CD4-positive, alpha-beta memory T cell (primary cell): ENCODE measurements around the gene DPH5. TPM values are rescaled to one million over a fixed set of nuclear protein-coding genes. Genes with fewer than 3 reads are reported as not detected.

Experiments used
- CTCF ChIA-PET: fragments of 350-600 bp; sonication (Branson Sonifier 250); formaldehyde crosslinking; loops from one replicate; lab custom pipeline; 2021; ENCODE audit warnings: inconsistent platforms; ENCODE audit not compliant: partially characterized antibody; lab: Charles Lee
- POLR2A ChIA-PET: fragments of 350-600 bp; sonication (Branson Sonifier 250); formaldehyde crosslinking; loops from one replicate; lab custom pipeline; 2021; ENCODE audit not compliant: partially characterized antibody; lab: Charles Lee
- DNase-seq, 5 donors: peaks; one replicate each; pipeline versions ENCODE4 v3.0.0 to v3.0.0-alpha.2; 2020 to 2022; ENCODE audit warnings: mixed read lengths in 1 of 5
- H3K27ac ChIP-seq: one replicate; pipeline ENCODE4 v1.7.0; 2013; ENCODE audit warnings: low read depth, low read length
- H3K27me3 ChIP-seq: 2 replicates; pipeline ENCODE4 v1.7.0; 2013; ENCODE audit warnings: mild to moderate bottlenecking, low read length, moderate library complexity; ENCODE audit not compliant: insufficient read depth
- H3K36me3 ChIP-seq: 2 replicates; pipeline ENCODE4 v1.7.0; 2013; ENCODE audit warnings: mild to moderate bottlenecking, low read length, moderate library complexity; ENCODE audit not compliant: insufficient read depth
- H3K4me1 ChIP-seq: 2 replicates; pipeline ENCODE4 v1.7.0; 2013; ENCODE audit warnings: mild to moderate bottlenecking, low read length, moderate library complexity; ENCODE audit not compliant: insufficient read depth
- H3K4me3 ChIP-seq, 2 donors: one replicate each; pipeline ENCODE4 v1.7.0; 2013; ENCODE audit warnings: low read length in 2 of 2, mild to moderate bottlenecking in 1 of 2
- H3K9me3 ChIP-seq, 2 donors: one replicate each; pipeline ENCODE4 v1.7.0; 2013; ENCODE audit warnings: low read length in 2 of 2, control low read depth in 1 of 2; ENCODE audit not compliant: control insufficient read depth in 1 of 2
- H3K27ac Mint-ChIP-seq, 7 donors: one replicate each; pipeline ENCODE4 v1.8.0; 2020 to 2021; ENCODE audit warnings: mixed read lengths in 7 of 7, mild to moderate bottlenecking in 6 of 7, inconsistent platforms in 3 of 7, moderate library complexity in 3 of 7
- H3K27me3 Mint-ChIP-seq, 2 donors: one replicate each; pipeline ENCODE4 v1.8.0; 2020 to 2021; ENCODE audit warnings: mixed read lengths in 2 of 2
- H3K36me3 Mint-ChIP-seq, 2 donors: one replicate each; pipeline ENCODE4 v1.8.0; 2020 to 2021; ENCODE audit warnings: mixed read lengths in 2 of 2, inconsistent platforms in 1 of 2, mild to moderate bottlenecking in 1 of 2
- H3K4me1 Mint-ChIP-seq, 4 donors: one replicate each; pipeline ENCODE4 v1.8.0; 2020 to 2021; ENCODE audit warnings: mixed read lengths in 4 of 4, mild to moderate bottlenecking in 1 of 4
- H3K4me3 Mint-ChIP-seq, 8 donors: one replicate each; pipeline ENCODE4 v1.8.0; 2020 to 2021; ENCODE audit warnings: mixed read lengths in 8 of 8, mild to moderate bottlenecking in 7 of 8, moderate library complexity in 6 of 8, inconsistent platforms in 3 of 8
- H3K9me3 Mint-ChIP-seq, 8 donors: one replicate each; pipeline ENCODE4 v1.8.0; 2020 to 2021; ENCODE audit warnings: mixed read lengths in 8 of 8, mild to moderate bottlenecking in 5 of 8, inconsistent platforms in 3 of 8, moderate library complexity in 1 of 8
- intact Hi-C: fragments of 100-400 bp; cut with micrococcal nuclease; formaldehyde crosslinking; loops from one replicate; pipeline ENCODE4 v1.15.1; 2023
- polyA plus RNA-seq, 2 donors: library from polyadenylated mRNA; unstranded; fragments of 300-500 nt; fragmentation: Illumina TruSeq; gene quantifications; one replicate each; pipeline ENCODE4 v1.2.3, GENCODE V29; 2021
- total RNA-seq, 2 experiments: library from RNA; stranded (reverse); gene quantifications; one replicate each; pipeline ENCODE4 v1.2.3, GENCODE V29; 2021

DPH5 gene
- total and polyA plus RNA-seq, 4 experiments from 2014 or later: 39.1 to 58.3 (median 50.4) TPM

- Histone ChIP-seq H3K27me3 (no peaks in the 10 kb centered on the region), H3K4me3 (no peak overlapping the region), H3K9me3 (no peaks in the 10 kb centered on the region), H3K4me1 (peaks cover 62% of the 10 kb centered on the region), H3K27ac (no peak overlapping the region), H3K36me3 (no peaks in the 10 kb centered on the region)
- ChIA-PET POLR2A (interaction anchor here (0.9 to 6.3 kb wide), 4 partner anchors 8 to 211 kb away, joined by 3 to 77 read pairs (median 8); partner anchors contain the start of gene S1PR1), CTCF (interaction anchor here (1.0 to 2.2 kb wide), 4 partner anchors 10 to 261 kb away, joined by 3 to 7 read pairs (median 4); no protein-coding TSS in a partner anchor)
- intact Hi-C loops: loop anchor here (5.0 kb wide), 3 partner anchors 55 to 150 kb away; no protein-coding TSS in a partner anchor
- no peak for DNase-seq
- H3K36me3 Mint-ChIP-seq: peaks cover 22 to 31% of the 10 kb centered on the region in 2 donors
- H3K4me3 Mint-ChIP-seq: peak overlapping the region; percentile 2 to 95 (median 46)
- H3K27ac Mint-ChIP-seq: peak overlapping the region in 5 of 7 donors; percentile 0 to 71 (median 37)
- peaks cover 44 to 75% (median 61%) of the 10 kb centered on the region in 4 donors for H3K4me1 Mint-ChIP-seq
- no peaks in the 10 kb centered on the region for H3K9me3 Mint-ChIP-seq
- H3K27me3 Mint-ChIP-seq: no peaks in the 10 kb centered on the region
These were observed 1.7 kb upstream of the DPH5 start for GRCh38 chr1:101027194-101027772.

- peak overlapping the region; percentile 76 for H3K27ac ChIP-seq
- peak overlapping the region; percentile 78 to 88 for H3K4me3 ChIP-seq
- no peaks in the 10 kb centered on the region for H3K27me3 ChIP-seq
- no peaks in the 10 kb centered on the region for H3K36me3 ChIP-seq
- Mint-ChIP-seq H3K4me1 (peaks cover 49 to 81% (median 64%) of the 10 kb centered on the region in 4 donors), H3K9me3 (no peaks in the 10 kb centered on the region), H3K36me3 (peaks cover 24 to 34% of the 10 kb centered on the region in 2 donors), H3K4me3 (peak overlapping the region; percentile 85 to 99 (median 96)), H3K27ac (peak overlapping the region; percentile 96 to 99 (median 98)), H3K27me3 (no peaks in the 10 kb centered on the region)
- no peak for DNase-seq
- intact Hi-C loops: loop anchor here (1.0 to 5.0 kb wide), 4 partner anchors 56 to 151 kb away; no protein-coding TSS in a partner anchor
- no peaks in the 10 kb centered on the region for H3K9me3 ChIP-seq
- ChIA-PET CTCF (interaction anchor here (0.8 to 2.5 kb wide), 5 partner anchors 10 to 331 kb away, joined by 3 to 8 read pairs (median 3); no protein-coding TSS in a partner anchor), POLR2A (interaction anchor here (0.6 to 6.3 kb wide), 19 partner anchors 9 to 261 kb away, joined by 3 to 77 read pairs (median 4); partner anchors contain the start of genes S1PR1 and SLC30A7)
- peaks cover 62% of the 10 kb centered on the region for H3K4me1 ChIP-seq
These were observed 825 bp upstream of the DPH5 start for GRCh38 chr1:101026430-101026788.

- peak overlapping the region; percentile 85 to 99 (median 96) for H3K4me3 Mint-ChIP-seq
- DNase-seq: no peak
- H3K27ac Mint-ChIP-seq: peak overlapping the region; percentile 96 to 99 (median 98)
- Histone ChIP-seq H3K4me1 (peaks cover 62% of the 10 kb centered on the region), H3K36me3 (no peaks in the 10 kb centered on the region), H3K27ac (peak overlapping the region; percentile 76), H3K9me3 (no peaks in the 10 kb centered on the region), H3K27me3 (no peaks in the 10 kb centered on the region), H3K4me3 (peak overlapping the region; percentile 78 to 88)
- H3K9me3 Mint-ChIP-seq: no peaks in the 10 kb centered on the region
- ChIA-PET POLR2A (interaction anchor here (0.7 to 6.3 kb wide), 14 partner anchors 9 to 213 kb away, joined by 3 to 77 read pairs (median 4); partner anchors contain the start of genes S1PR1 and SLC30A7), CTCF (interaction anchor here (0.8 to 2.5 kb wide), 7 partner anchors 9 to 265 kb away, joined by 3 to 8 read pairs (median 3); no protein-coding TSS in a partner anchor)
- no peaks in the 10 kb centered on the region for H3K27me3 Mint-ChIP-seq
- peaks cover 49 to 84% (median 62%) of the 10 kb centered on the region in 4 donors for H3K4me1 Mint-ChIP-seq
- intact Hi-C loops: loop anchor here (1.0 to 5.0 kb wide), 7 partner anchors 16 to 264 kb away; no protein-coding TSS in a partner anchor
- H3K36me3 Mint-ChIP-seq: peaks cover 25 to 37% of the 10 kb centered on the region in 2 donors
These were observed 314 bp downstream of the DPH5 start for GRCh38 chr1:101025283-101025656.

- intact Hi-C loops: no loop called here
These were observed 3.3 kb downstream of the DPH5 start for GRCh38 chr1:101022294-101022693.

GRCh38 chr1:101017448-101017847 is 8.1 kb downstream of the DPH5 start:
- H3K4me1 Mint-ChIP-seq: peaks cover 13 to 29% (median 20%) of the 10 kb centered on the region in 4 donors
- Histone ChIP-seq H3K27me3 (no peaks in the 10 kb centered on the region), H3K9me3 (no peaks in the 10 kb centered on the region), H3K27ac (no peak overlapping the region), H3K4me3 (no peak overlapping the region), H3K4me1 (no peaks in the 10 kb centered on the region), H3K36me3 (no peaks in the 10 kb centered on the region)
- CTCF ChIA-PET: interaction anchor here (2.2 kb wide), 1 partner anchor 8 kb away, joined by 8 read pairs; the partner anchor contains the start of gene DPH5
- POLR2A ChIA-PET: interaction anchor here (0.6 kb wide), 1 partner anchor 16 kb away, joined by 4 read pairs; no protein-coding TSS in a partner anchor
- peaks cover 45 to 70% of the 10 kb centered on the region in 2 donors for H3K36me3 Mint-ChIP-seq
- H3K27ac Mint-ChIP-seq: no peak overlapping the region
- H3K27me3 Mint-ChIP-seq: no peaks in the 10 kb centered on the region
- H3K9me3 Mint-ChIP-seq: no peaks in the 10 kb centered on the region
- intact Hi-C loops: no loop called here
- no peak for DNase-seq
- no peak overlapping the region for H3K4me3 Mint-ChIP-seq

More at GRCh38 chr1:101022294-101022693, 3.3 kb downstream of the DPH5 start:
- no peak overlapping the region for H3K4me3 Mint-ChIP-seq
- peaks cover 34% of the 10 kb centered on the region for H3K4me1 ChIP-seq
- H3K27ac Mint-ChIP-seq: peak overlapping the region in 3 of 7 donors; percentile 4 to 69 (median 14)
- no peaks in the 10 kb centered on the region for H3K9me3 ChIP-seq
- H3K9me3 Mint-ChIP-seq: no peaks in the 10 kb centered on the region
- POLR2A ChIA-PET: interaction anchor here (0.7 to 1.2 kb wide), 3 partner anchors 10 to 266 kb away, joined by 3 to 5 read pairs (median 4); partner anchors contain the start of gene S1PR1
- H3K27ac ChIP-seq: no peak overlapping the region
- H3K36me3 Mint-ChIP-seq: peaks cover 32 to 41% of the 10 kb centered on the region in 2 donors
- H3K27me3 ChIP-seq: no peaks in the 10 kb centered on the region
- no peak overlapping the region for H3K4me3 ChIP-seq
- DNase-seq: no peak
- H3K4me1 Mint-ChIP-seq: peaks cover 32 to 65% (median 49%) of the 10 kb centered on the region in 4 donors
- CTCF ChIA-PET: interaction anchor here (1.1 to 2.0 kb wide), 3 partner anchors 8 to 265 kb away, joined by 3 to 8 read pairs (median 3); no protein-coding TSS in a partner anchor
- no peaks in the 10 kb centered on the region for H3K36me3 ChIP-seq
- H3K27me3 Mint-ChIP-seq: no peaks in the 10 kb centered on the region

GRCh38 chr1:101013776-101014175 is 11.8 kb downstream of the DPH5 start:
- no peaks in the 10 kb centered on the region for H3K36me3 ChIP-seq
- H3K27ac Mint-ChIP-seq: no peak overlapping the region
- H3K36me3 Mint-ChIP-seq: peaks cover 59 to 66% of the 10 kb centered on the region in 2 donors
- H3K4me1 Mint-ChIP-seq: peaks cover 2 to 9% (median 8%) of the 10 kb centered on the region in 4 donors
- H3K4me3 Mint-ChIP-seq: no peak overlapping the region
- H3K27ac ChIP-seq: no peak overlapping the region
- CTCF ChIA-PET: interaction anchor here (1.0 to 1.2 kb wide), 4 partner anchors 8 to 274 kb away, joined by 3 read pairs; no protein-coding TSS in a partner anchor
- POLR2A ChIA-PET: interaction anchor here (0.9 to 1.7 kb wide), 7 partner anchors 10 to 233 kb away, joined by 3 to 4 read pairs (median 3); partner anchors contain the start of gene DPH5
- intact Hi-C loops: no loop called here
- no peaks in the 10 kb centered on the region for H3K4me1 ChIP-seq
- no peak overlapping the region for H3K4me3 ChIP-seq
- no peak for DNase-seq
- peaks cover 0 to 2% (median 0%) of the 10 kb centered on the region in 8 donors for H3K9me3 Mint-ChIP-seq
- no peaks in the 10 kb centered on the region for H3K27me3 Mint-ChIP-seq
- H3K27me3 ChIP-seq: no peaks in the 10 kb centered on the region
- no peaks in the 10 kb centered on the region for H3K9me3 ChIP-seq
